ENCODE results near the gene PSRC1.
"Not testable (repeated sequence)": the region's sequence is repeated elsewhere in the genome, so short reads cannot be mapped to it uniquely, and the experiment has no call there.

Gene PSRC1

DNA sequence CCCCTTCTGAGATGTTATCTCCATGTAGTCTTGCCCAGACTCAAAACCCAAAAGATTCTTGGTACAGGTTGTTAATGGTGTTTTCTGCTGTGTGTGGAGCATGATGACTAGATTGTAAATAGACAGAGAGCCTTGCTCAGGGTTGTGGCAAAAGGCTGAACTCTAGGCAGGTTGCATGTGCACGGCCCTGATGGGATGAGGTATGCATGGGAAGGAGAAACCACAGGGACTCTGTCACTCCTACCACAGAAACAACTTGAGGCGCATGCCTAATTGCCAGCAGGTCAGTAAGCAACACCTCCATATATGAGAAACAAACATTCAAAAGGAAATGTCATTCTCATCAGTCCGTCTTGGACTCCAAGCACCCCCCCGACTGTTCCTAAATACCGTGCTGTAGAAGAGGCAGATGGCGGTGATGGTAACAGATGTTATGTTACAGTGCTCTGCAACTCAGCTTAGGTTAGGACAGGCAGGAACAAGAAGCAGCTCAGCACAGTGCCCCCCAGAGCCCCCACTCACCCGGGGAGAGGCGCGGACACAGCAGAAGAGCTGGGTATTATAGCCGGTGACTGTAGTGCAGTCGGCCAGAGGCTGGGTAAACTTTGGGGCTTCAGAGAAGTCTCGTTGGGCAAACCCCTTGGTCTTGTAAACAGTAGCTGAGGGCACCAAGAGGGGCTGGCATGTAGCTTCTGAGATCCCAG lies 12.9 kb upstream of the PSRC1 start:
- no peak for DNase-seq

GRCh38 chr1:109294481-109294880 lies 11.5 kb upstream of the PSRC1 start:
- DNase-seq, result no peak

DNA sequence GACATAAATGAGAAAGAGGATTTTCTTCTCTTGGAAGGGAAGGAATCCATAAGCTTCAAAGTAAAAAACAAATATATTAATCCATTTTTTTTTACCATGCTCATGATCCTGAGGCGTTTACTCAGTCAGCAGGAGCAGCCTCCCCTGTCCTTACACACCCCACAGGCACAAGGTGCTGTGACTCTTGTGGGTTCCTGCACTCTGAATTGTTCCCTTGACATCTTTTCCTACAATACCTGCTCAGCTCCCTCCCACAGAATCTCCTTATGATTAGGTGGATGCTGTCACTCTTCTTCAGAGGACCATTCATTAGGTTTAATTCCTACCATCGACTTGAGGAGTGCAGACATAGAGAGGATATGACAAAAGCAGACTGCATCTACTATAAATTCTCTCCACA lies 10.1 kb upstream of the PSRC1 start:
- DNase-seq, result no peak

DNA sequence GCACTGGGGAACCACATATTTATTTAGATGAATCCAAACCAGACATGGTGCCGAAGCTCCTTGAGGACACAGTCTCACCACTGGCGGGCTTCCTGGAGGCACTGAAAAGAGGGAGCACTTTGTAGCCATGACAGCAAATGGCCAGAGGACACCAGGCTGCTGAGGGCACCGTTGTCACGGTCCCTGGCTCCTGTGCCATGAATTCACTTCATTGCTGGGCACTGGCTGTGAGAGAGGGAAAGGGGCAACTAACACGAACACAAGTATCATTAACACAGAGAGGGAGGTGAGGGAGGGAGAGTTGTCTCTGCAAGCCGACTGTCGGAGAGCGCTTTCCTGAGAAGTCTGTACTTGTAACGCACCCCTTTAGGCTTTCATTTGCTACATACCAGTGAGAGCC lies 9.4 kb upstream of the PSRC1 start:
- no peak for DNase-seq

DNA sequence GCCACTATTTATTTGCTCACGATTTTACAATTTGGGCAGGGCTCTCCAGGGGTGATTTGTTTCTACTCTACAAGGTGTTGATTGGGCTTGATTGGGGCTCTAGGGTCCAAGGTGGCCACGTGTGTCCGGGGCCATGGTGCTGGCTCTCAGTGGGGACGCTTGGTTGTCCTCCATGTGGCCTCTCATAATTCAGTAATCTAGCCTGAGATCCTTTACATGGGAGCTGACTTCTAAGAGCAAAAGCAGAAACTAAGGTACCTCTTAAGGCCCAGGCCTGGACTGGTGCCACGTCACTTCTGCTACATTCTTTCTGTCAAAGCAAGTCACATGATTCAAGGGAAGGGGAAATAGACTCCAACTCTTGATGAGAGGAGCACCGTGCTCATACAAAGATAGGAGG lies 8.1 kb upstream of the PSRC1 start:
- DNase-seq, result no peak

GRCh38 chr1:109290137-109290536 lies 7.2 kb upstream of the PSRC1 start:
- DNase-seq, result no peak

GRCh38 chr1:109286762-109287161 lies 3.8 kb upstream of the PSRC1 start:
- not testable (repeated sequence) for DNase-seq

DNA sequence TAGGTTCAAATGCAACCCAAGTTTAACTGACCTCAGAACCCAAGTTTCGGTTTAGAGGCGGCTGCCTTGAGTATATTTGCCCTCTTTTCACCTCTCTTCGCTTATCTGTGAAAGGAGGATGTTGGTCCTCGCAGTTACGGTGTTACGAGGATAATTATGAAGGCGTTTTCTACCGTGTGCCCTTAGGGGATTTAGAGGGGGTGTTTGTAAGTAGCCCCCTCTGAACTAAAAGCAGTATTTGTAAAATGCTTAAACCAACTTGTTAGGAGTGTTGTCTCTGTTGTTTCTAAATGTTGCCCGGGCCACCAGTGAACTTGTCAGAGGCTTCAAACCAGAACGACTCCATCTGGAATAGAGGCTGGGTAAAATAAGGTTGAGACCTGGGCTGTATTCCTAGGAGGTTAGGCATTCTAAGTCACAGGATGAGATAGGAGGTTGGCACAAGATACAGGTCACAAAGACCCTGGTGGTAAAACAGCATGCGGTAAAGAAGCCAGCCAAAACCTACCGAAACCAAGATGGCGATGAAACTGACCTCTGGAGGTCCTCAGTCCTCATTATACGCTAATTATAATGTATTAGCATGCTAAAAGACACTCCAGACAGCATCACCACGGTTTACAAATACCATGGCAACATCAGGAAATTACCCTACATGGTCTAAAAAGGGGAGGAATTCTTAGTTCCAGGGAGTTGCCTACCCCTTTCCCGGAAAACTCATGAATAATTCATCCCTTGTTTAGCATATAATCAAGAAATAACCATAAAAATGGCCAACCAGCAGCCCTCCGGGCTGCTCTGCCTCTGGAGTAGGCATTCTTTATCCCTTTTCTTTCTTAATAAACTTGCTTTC lies 1.0 kb upstream of the PSRC1 start:
- no peak for DNase-seq

DNA sequence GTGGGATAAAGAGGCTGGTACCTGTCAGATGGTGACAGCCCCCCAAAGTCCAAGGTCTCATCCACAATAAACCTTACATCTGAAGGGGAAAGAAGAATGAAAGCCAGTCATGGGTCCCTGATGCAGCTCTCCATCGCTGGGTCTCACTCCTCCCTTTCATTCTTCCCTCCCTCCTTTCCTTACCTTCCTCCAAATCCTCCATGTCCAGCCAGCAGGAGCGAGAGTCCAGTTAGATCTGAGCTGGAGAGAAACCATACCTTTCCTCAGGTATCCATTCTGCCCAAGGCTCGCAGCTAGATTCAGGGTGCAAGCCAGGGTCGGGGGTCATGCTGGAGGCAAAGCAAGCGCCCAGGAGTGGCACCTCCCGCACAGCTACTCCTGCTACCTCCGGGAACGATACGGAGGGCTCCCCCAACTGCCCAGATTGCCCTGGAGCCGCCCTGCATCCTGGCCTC lies 421 bp downstream of the PSRC1 start:
- no peak for DNase-seq

DNA sequence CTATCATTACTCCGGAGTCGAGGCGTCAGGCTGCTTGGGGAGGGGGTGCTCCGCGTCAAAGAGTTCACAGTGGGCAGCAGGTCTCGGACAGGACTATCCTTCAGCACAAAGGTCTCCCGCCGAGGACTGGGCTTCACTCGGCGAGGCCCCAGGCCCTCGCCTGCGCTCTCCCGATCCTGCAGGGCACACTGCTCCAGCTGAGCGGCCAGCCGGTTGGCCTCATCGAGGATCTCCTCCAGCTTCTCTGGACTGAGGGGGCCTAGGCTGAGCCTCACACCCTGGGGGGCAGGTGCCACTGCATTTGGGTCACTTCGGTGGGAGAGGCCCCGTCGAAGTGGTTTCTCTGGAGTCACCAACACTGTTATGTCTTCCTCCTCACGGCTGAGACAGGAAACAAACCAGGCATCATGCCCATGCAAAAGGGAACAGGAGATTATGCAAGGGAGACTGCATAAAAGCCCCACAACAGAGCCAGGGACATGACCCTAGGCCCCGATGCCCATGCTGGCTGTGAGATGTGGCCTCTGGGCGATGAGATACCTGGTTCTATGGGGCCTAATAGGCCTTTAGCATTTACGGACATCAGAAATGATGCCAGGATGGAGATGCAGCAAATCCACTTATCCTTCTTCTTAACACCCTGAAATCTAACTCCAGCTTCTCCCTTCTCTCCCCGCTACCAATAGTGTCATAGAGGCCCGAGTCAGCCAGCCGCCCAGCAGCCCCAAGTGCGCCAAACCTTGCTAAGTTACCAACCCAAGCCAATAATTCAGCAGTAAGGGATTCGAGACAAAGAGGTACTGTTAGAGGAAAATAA lies 1.1 kb downstream of the PSRC1 start:
- no peak for DNase-seq

DNA sequence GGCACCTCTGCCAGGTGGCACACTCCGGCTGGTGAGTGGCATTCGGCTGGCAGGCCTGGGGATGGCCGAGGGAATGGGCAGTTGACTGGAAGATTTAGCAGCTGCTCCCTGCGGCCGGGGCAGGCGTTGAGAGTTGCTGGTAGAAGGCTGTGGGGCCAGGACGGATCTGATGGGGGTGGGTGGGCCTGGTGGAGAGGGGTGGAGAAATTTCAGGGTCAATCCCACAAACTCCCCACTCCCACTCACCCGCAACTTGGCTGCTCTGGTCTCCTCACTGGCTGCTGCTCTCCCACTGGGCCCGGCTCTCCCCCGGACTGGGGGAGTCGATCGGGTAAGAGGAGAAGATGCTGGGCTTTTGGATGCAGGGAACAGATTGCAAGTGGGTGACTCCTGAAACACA lies 2.1 kb downstream of the PSRC1 start:
- no peak for DNase-seq

GRCh38 chr1:109279615-109280278 lies 3.2 kb downstream of the PSRC1 start:
- DNase-seq, result no peak

DNA sequence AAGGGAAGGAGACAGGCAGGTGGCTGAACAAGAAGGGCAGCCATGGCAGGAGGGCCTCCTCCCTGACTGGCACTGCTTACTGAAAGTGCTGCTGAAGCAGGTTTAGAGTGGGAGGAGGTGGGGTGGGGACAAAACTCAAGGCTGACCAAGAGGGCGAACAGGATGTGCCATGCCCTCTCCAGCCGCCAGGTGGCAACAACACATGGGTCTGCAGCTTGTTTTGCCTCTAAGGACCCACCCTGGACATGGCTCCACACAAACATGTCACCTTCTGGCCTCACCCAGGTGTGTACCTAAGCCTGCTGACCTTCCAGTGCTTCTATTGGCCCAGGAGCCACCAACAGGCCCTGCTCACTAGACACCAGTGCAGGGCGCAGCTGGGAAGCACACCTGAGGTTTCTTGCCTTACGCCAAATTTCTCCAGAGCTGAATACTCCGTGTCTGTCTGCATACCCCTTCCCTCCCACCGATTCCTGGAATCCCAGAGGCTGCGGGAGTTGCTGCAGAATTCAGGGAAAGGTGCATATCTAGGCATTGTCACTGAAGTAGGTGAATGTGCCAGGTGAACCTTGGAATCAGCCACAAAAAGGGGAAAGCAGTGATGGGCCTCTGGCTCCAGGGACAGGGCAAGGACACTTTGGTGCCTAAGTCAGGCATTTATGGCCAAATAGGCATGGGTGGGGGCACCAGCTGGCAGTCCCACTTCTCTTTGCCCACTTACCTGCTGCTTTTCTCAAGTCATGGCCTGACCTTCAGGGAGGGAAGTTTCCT lies 5.3 kb downstream of the PSRC1 start:
- DNase-seq, result peak; percentile 14 to 36 (median 16)

DNA sequence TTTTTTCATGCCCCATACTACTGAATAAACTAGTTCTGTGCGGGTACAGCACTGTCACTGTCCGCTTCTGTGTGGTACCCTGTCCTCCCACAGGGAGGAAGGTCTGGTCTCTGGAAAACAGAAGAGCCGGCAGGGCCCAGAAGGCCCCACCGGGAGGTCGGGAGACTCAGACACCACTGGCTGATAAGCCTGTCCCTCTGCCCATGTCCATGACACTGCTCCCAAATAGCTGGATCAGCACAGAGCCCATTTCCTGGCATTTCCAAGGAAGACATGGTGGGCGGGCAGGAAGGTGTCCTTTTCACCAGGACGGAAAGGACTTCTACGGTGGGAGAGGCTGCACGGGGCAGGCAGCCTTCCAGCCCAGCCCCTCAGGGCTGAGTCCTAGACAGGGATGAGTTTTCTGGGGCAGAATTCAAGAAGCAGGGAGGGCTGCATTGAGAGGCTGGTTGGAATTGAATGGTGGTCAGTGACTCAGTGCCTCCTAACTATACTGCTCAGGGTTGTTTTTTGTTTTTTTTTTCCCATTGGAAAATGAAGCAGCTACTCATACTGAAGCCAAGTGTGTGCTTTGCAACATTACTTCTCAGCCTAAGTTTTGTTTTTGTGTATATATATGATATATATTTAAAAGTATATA lies 7.1 kb downstream of the PSRC1 start:
- no peak for DNase-seq

- DNase-seq, result no peak
Measured at GRCh38 chr1:109274533-109275476, 8.1 kb downstream of the PSRC1 start.

GRCh38 chr1:109273570-109274288 lies 9.2 kb downstream of the PSRC1 start:
- DNase-seq, result no peak

GRCh38 chr1:109272831-109273547 lies 10.0 kb downstream of the PSRC1 start:
- no peak for DNase-seq

GRCh38 chr1:109272021-109272799 lies 10.7 kb downstream of the PSRC1 start:
- DNase-seq, result no peak

Data from activated naive CD4-positive, alpha-beta T cell (primary cell).